Endothelial cell of umbilical vein (primary cell): ENCODE results near the gene ITPKA. TPM values are rescaled to one million over a fixed set of nuclear protein-coding genes. Genes with fewer than 3 reads are reported as not detected.
A peak's percentile ranks its signal among the peaks of the same experiment; 100 is the strongest.

ENCODE experiments used
- BruUV-seq: library from RNA; stranded (reverse); fragments of 400-500 nt; replicated peaks from 2 replicates; lab custom pipeline; 2021; lab: Mats Ljungman, UMichigan
- CTCF ChIA-PET: fragments of 300-600, 350-600 bp; sonication (Branson Sonifier 250); formaldehyde crosslinking; loops from one replicate; lab custom pipeline; 2021; ENCODE audit warnings: antibody characterized with exemption, inconsistent platforms; lab: Charles Lee
- POLR2A ChIA-PET: fragments of 300-600, 350-600 bp; sonication (Branson Sonifier 250); formaldehyde crosslinking; loops from one replicate; lab custom pipeline; 2021; ENCODE audit warnings: antibody characterized with exemption, inconsistent platforms; lab: Charles Lee
- DNase-seq: peaks from one replicate; pipeline ENCODE4 v3.0.0-alpha.2; 2011; ENCODE audit warnings: low read depth, low spot score
- FAIRE-seq: peaks from 2 replicates; lab custom pipeline; 2011; peaks lifted over from hg19 to GRCh38; lab: Jason Lieb, UNC
- H2AFZ ChIP-seq: 2 replicates; pipeline ENCODE4 v1.6.0; 2012; ENCODE audit warnings: low read depth, low read length, control low read depth, inconsistent platforms
- H3K27ac ChIP-seq: 2 replicates; pipeline ENCODE4 v1.5.1; 2011; ENCODE audit warnings: low read depth, mild to moderate bottlenecking, control low read depth, low read length, moderate library complexity; ENCODE audit not compliant: insufficient read depth
- H3K27me3 ChIP-seq, 2 experiments: 2 replicates each; pipeline versions ENCODE4 v1.6.0 to v1.6.1; 2011; ENCODE audit warnings: low read length in 2 of 2, mixed read lengths in 1 of 2; ENCODE audit not compliant: control insufficient read depth in 2 of 2, insufficient read depth in 2 of 2
- H3K36me3 ChIP-seq, 2 experiments: 2 replicates in 1 of 2; 3 replicates in 1 of 2; pipeline ENCODE4 v1.5.1; 2011; ENCODE audit warnings: low read length in 2 of 2, mild to moderate bottlenecking in 1 of 2, moderate library complexity in 1 of 2; ENCODE audit not compliant: control insufficient read depth in 2 of 2, insufficient read depth in 2 of 2; ENCODE audit errors: extremely low read depth in 1 of 2
- H3K4me1 ChIP-seq: 3 replicates; pipeline ENCODE4 v1.5.1; 2011; ENCODE audit warnings: mild to moderate bottlenecking, low read length; ENCODE audit not compliant: control insufficient read depth, insufficient read depth; ENCODE audit errors: extremely low read depth
- H3K4me2 ChIP-seq: 2 replicates; pipeline ENCODE4 v1.6.1; 2011; ENCODE audit warnings: low read length, control low read depth, mixed read lengths; ENCODE audit not compliant: insufficient read depth
- H3K4me3 ChIP-seq, 3 experiments: fragments of 200-600 bp in 1 of 3; sonication (generic), shearing (Covaris generic) in 1 of 3; replicated peaks in 1 of 3; 2 replicates each; pipeline ENCODE4 v1.5.1; 2011 to 2016; ENCODE audit warnings: control low read depth in 3 of 3, low read length in 3 of 3, mild to moderate bottlenecking in 2 of 3, inconsistent platforms in 1 of 3, low read depth in 1 of 3, moderate library complexity in 1 of 3; ENCODE audit not compliant: insufficient read depth in 1 of 3
- H3K79me2 ChIP-seq: 2 replicates; pipeline ENCODE4 v1.6.0; 2012; ENCODE audit warnings: low read length, inconsistent platforms; ENCODE audit not compliant: control insufficient read depth, insufficient read depth
- H3K9ac ChIP-seq: replicated peaks from 2 replicates; pipeline ENCODE3; 2011; ENCODE audit warnings: low read length, control low read depth; ENCODE audit not compliant: insufficient read depth; ENCODE audit errors: extremely low read depth
- H3K9me1 ChIP-seq: replicated peaks from 3 replicates; pipeline ENCODE4 v1.6.0; 2011; ENCODE audit warnings: mild to moderate bottlenecking, low read length; ENCODE audit not compliant: control insufficient read depth, insufficient read depth; ENCODE audit errors: extremely low read depth
- H3K9me3 ChIP-seq: replicated peaks from 2 replicates; pipeline ENCODE4 v1.5.1; 2012; ENCODE audit warnings: low read length, inconsistent platforms; ENCODE audit not compliant: control insufficient read depth, insufficient read depth
- H4K20me1 ChIP-seq: replicated peaks from 2 replicates; pipeline ENCODE3; 2011; ENCODE audit warnings: mild to moderate bottlenecking, low read length; ENCODE audit not compliant: control insufficient read depth, insufficient read depth; ENCODE audit errors: extremely low read depth
- EZH2 ChIP-seq: IDR thresholded peaks from 2 replicates; pipeline ENCODE4 v1.6.1; 2012; ENCODE audit warnings: borderline replicate concordance, low read depth, mild to moderate bottlenecking, moderate library complexity, low read length, inconsistent platforms; ENCODE audit not compliant: severe bottlenecking
- FOS ChIP-seq: IDR thresholded peaks from 2 replicates; pipeline ENCODE4 v1.6.1; 2011; ENCODE audit warnings: mild to moderate bottlenecking, low read length, moderate library complexity, borderline replicate concordance; ENCODE audit not compliant: insufficient read depth
- GATA2 ChIP-seq: IDR thresholded peaks from 2 replicates; pipeline ENCODE4 v1.7.0; 2011; ENCODE audit warnings: low read depth, mild to moderate bottlenecking, moderate library complexity, mixed read lengths, low read length; ENCODE audit not compliant: insufficient read length, insufficient read depth
- JUN ChIP-seq: IDR thresholded peaks from 2 replicates; pipeline ENCODE4 v1.6.1; 2011; ENCODE audit warnings: borderline replicate concordance, low read depth; ENCODE audit not compliant: insufficient read length, insufficient read depth
- MYC ChIP-seq: IDR thresholded peaks from one replicate; pipeline ENCODE4 v1.6.1; 2011; ENCODE audit warnings: mild to moderate bottlenecking, low read depth, low read length
- POLR2A ChIP-seq: IDR thresholded peaks from 2 replicates; pipeline ENCODE4 v1.6.1; 2012; ENCODE audit warnings: low read depth, mild to moderate bottlenecking, control low read depth, low read length
- POLR2AphosphoS5 ChIP-seq: IDR thresholded peaks from 2 replicates; pipeline ENCODE4 v1.6.1; 2012; ENCODE audit warnings: low read depth, mild to moderate bottlenecking, control low read depth, low read length, moderate library complexity; ENCODE audit not compliant: insufficient read depth
- dilution Hi-C: fragments of 300-500 bp; cut with MboI; formaldehyde crosslinking; loops from one replicate; pipeline ENCODE4 v1.15.0; 2019; ENCODE audit warnings: low sequenced_read_pairs; ENCODE audit not compliant: extremely low pct_ligation_motif_present
- intact Hi-C: fragments of 100-400 bp; cut with micrococcal nuclease; formaldehyde crosslinking; loops from one replicate; pipeline ENCODE4 v1.10.0; 2022
- polyA plus RNA-seq, 4 experiments: library from polyadenylated mRNA; depleted of rRNA in 3 of 4; stranded (reverse) in 3 of 4; unstranded in 1 of 4; fragments of >200 nt; gene quantifications; 2 replicates each; pipeline versions ENCODE4 v1.2.1 to v1.2.3, GENCODE V29; 2011 to 2012; ENCODE audit warnings: missing spikeins in 1 of 4
- total RNA-seq: library from RNA; stranded (reverse); gene quantifications from 2 replicates; pipeline ENCODE4 v1.2.3, GENCODE V29; 2021
- TF ChIP-seq, protein P1 (sequence below), 2 donors: IDR thresholded peaks; 1 replicate in 1 of 2; 2 replicates in 1 of 2; pipeline ENCODE4 v1.5.1; 2011; ENCODE audit warnings: low read length in 2 of 2, mild to moderate bottlenecking in 2 of 2, moderate library complexity in 2 of 2, control low read depth in 1 of 2, inconsistent platforms in 1 of 2, low read depth in 1 of 2; ENCODE audit not compliant: insufficient read depth in 1 of 2; ENCODE audit errors: extremely low read depth in 1 of 2
- TF ChIP-seq, protein P2 (sequence below): IDR thresholded peaks from 2 replicates; pipeline ENCODE4 v1.6.1; 2011; ENCODE audit not compliant: insufficient read depth, insufficient read length

Gene ITPKA
- total and polyA plus RNA-seq, 2 donors (not counting 3 experiments of a cell fraction or from before 2014, with no cell fraction given), result 0.14 to 0.66 TPM

DNA sequence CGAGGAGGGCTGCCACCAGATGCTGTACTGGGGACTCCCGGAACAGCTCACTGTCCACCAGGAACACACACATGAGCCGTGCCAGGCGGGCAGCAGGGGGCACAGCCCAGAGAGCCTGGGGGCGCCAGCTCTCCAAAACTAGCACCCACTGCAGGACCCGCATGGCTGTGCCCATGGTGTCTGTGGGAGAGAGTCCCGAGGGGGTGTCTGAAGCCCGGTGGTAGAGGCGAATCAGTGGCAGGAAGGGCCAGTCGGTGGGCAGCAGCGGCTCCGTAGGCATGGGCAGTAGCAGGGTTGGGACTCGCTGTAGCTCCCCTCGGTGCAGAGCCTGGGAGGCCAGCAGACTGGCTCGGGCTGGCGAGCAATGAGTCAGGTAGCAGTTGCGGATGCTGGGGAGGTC, 27.0 kb downstream of the ITPKA start:
- Histone ChIP-seq H3K79me2 (no peaks in the 10 kb centered on the region), H3K4me2 (no peak overlapping the region), H3K27me3 (no peaks in the 10 kb centered on the region), H3K9ac (no peak overlapping the region), H3K36me3 (peaks cover 0 to 7% of the 10 kb centered on the region in 2 experiments), H3K4me3 (no peak overlapping the region), H3K9me1 (no peaks in the 10 kb centered on the region), H4K20me1 (no peaks in the 10 kb centered on the region), H3K9me3 (no peaks in the 10 kb centered on the region), H3K27ac (no peak overlapping the region), H2AFZ (no peak overlapping the region), H3K4me1 (no peaks in the 10 kb centered on the region)
- no peak for FAIRE-seq
- POLR2A ChIA-PET, result no interaction called here
- dilution Hi-C loops, result no loop called here
- CTCF ChIA-PET, result interaction anchor here (1.2 to 1.3 kb wide), 2 partner anchors 11 to 55 kb away, joined by 3 to 4 read pairs; no protein-coding TSS in a partner anchor
- TF ChIP-seq EZH2, result no peak
- TF ChIP-seq, protein P1, sequence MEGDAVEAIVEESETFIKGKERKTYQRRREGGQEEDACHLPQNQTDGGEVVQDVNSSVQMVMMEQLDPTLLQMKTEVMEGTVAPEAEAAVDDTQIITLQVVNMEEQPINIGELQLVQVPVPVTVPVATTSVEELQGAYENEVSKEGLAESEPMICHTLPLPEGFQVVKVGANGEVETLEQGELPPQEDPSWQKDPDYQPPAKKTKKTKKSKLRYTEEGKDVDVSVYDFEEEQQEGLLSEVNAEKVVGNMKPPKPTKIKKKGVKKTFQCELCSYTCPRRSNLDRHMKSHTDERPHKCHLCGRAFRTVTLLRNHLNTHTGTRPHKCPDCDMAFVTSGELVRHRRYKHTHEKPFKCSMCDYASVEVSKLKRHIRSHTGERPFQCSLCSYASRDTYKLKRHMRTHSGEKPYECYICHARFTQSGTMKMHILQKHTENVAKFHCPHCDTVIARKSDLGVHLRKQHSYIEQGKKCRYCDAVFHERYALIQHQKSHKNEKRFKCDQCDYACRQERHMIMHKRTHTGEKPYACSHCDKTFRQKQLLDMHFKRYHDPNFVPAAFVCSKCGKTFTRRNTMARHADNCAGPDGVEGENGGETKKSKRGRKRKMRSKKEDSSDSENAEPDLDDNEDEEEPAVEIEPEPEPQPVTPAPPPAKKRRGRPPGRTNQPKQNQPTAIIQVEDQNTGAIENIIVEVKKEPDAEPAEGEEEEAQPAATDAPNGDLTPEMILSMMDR (IDR thresholded peaks at IDR 0.05; ENCODE audit: extremely low read depth in 1 of 2, insufficient read depth in 1 of 2, low read depth in 1 of 2, low read length in 2 of 2), result no peak
- intact Hi-C loops, result no loop called here
- BruUV-seq, result TSS peak; percentile 15
- DNase-seq, result no peak

DNA sequence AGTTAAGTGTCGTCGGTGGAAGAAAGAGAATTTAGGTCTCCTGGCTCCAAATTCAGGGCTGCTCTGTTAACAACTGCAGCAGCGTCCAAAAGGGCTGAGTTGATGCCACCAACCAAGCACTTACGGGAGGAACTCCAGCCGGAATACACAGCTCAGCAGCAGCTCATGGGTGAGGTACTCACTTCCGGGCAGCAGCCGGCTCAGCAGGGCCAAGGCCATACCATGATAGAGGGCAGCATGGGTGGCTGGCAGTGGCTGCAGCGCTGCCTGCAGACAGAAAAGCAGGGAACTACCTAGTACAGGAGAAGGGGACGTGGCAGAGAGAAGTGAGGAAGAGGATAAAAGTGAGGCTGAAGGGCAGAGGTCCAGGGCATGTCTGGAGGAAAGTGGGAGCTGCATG, 27.9 kb downstream of the ITPKA start:
- no peaks in the 10 kb centered on the region for H3K9me1 ChIP-seq
- H3K27ac ChIP-seq, result no peak overlapping the region
- no peaks in the 10 kb centered on the region for H3K79me2 ChIP-seq
- intact Hi-C loops, result no loop called here
- H2AFZ ChIP-seq, result no peak overlapping the region
- no peaks in the 10 kb centered on the region for H4K20me1 ChIP-seq
- H3K4me3 ChIP-seq, result no peak overlapping the region
- H3K9ac ChIP-seq, result no peak overlapping the region
- ChIA-PET POLR2A (interaction anchor here (1.0 kb wide), 1 partner anchor 31 kb away, joined by 3 read pairs; no protein-coding TSS in a partner anchor), CTCF (no interaction called here)
- peaks cover 0 to 10% of the 10 kb centered on the region in 2 experiments for H3K36me3 ChIP-seq
- H3K4me2 ChIP-seq, result no peak overlapping the region
- dilution Hi-C loops, result no loop called here
- BruUV-seq, result no TSS peak
- TF ChIP-seq POLR2A (no peak), POLR2AphosphoS5 (no peak), EZH2 (no peak), GATA2 (no peak), FOS (no peak), MYC (no peak), JUN (no peak)
- TF ChIP-seq, protein P1 (IDR thresholded peaks at IDR 0.05; ENCODE audit: extremely low read depth in 1 of 2, insufficient read depth in 1 of 2, low read depth in 1 of 2, low read length in 2 of 2), result no peak
- TF ChIP-seq, protein P2, sequence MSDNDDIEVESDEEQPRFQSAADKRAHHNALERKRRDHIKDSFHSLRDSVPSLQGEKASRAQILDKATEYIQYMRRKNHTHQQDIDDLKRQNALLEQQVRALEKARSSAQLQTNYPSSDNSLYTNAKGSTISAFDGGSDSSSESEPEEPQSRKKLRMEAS, result no peak
- no peak for DNase-seq
- H3K27me3 ChIP-seq, result no peaks in the 10 kb centered on the region
- FAIRE-seq, result no peak
- H3K4me1 ChIP-seq, result no peaks in the 10 kb centered on the region
- no peaks in the 10 kb centered on the region for H3K9me3 ChIP-seq
